Measurements from ENCODE around the gene TIGD7. TPM values are rescaled to one million over a fixed set of nuclear protein-coding genes. Genes with fewer than 3 reads are reported as not detected.
A peak's percentile ranks its signal among the peaks of the same experiment; 100 is the strongest.

Gene TIGD7
- total RNA-seq, 4 donors from 2014 or later: 6.1 to 8.3 (median 6.6) TPM

DNA sequence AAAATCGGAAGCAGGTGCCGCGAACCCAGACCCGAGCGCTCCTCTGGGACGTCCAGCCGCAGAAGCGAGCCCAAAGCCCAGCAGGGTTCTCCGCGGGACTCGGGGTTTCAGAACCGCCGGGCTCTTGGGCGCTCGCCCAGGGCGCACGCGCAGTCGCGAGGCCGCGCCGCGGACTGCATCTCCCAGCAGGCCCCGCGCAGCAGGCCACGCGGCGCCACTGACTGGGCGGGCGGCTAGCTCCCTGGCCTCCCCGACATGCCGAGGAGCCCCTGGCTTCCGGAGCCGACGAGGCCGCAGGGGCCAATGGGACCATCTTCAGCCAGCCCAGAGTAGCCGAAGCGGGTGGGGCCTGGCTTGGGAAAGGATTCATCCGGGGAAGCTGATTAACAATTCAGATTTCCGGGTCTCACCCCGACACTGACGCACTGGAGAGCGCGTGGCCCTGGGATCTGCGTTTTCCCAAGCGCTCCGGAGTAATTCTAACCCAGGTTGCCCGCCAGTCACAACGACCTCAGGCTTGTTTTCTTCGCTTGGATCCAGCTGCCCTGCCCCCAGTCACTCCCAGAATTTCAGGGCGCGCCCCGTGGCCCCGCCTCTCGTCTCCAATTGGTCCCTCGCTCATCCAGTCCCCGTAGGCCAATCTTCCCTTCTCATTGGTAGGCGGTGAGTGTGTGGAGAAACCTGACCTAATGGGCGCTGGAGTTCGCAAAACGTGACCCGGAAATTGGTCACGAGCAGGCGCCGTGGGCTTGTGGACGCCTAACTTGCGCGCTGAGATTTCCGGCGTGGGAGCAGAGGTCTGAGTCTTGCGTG is 22.3 kb downstream of the TIGD7 start, which contains the start of gene ZNF263:
TSS of gene ZNF263 (plus strand) at position 762 of the 813 bp plus-strand sequence. CDS start 328 bp downstream, outside the sequence.
- peak within 1 kb of the TSS; percentile 95 to 100 (median 99) for H3K27ac ChIP-seq
- peak within 1 kb of the TSS; percentile 83 to 96 (median 90) for H3K4me3 ChIP-seq
- 0 to 1% methylated on average over 37 to 63 of the region's 72 CpGs for WGBS, 2 donors
- no peaks in the 10 kb centered on the region for H3K27me3 ChIP-seq
- H3K36me3 ChIP-seq: peaks cover 7 to 35% (median 10%) of the 10 kb centered on the region in 3 donors
- peak; percentile 56 to 93 for TF ChIP-seq EP300 (IDR thresholded peaks at IDR 0.05)
- TF ChIP-seq POLR2A (IDR thresholded peaks at IDR 0.05): peak; percentile 30 to 76
- TF ChIP-seq, protein P1, sequence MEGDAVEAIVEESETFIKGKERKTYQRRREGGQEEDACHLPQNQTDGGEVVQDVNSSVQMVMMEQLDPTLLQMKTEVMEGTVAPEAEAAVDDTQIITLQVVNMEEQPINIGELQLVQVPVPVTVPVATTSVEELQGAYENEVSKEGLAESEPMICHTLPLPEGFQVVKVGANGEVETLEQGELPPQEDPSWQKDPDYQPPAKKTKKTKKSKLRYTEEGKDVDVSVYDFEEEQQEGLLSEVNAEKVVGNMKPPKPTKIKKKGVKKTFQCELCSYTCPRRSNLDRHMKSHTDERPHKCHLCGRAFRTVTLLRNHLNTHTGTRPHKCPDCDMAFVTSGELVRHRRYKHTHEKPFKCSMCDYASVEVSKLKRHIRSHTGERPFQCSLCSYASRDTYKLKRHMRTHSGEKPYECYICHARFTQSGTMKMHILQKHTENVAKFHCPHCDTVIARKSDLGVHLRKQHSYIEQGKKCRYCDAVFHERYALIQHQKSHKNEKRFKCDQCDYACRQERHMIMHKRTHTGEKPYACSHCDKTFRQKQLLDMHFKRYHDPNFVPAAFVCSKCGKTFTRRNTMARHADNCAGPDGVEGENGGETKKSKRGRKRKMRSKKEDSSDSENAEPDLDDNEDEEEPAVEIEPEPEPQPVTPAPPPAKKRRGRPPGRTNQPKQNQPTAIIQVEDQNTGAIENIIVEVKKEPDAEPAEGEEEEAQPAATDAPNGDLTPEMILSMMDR (IDR thresholded peaks at IDR 0.05): peak in 1 of 5 experiments; percentile 35
- H3K9me3 ChIP-seq: peaks cover 0 to 30% (median 3%) of the 10 kb centered on the region in 4 donors
- DNase-seq (ENCODE audit: low spot score in 2 of 2): peak; percentile 93 to 94
- peaks cover 0 to 29% (median 10%) of the 10 kb centered on the region in 4 donors for H3K4me1 ChIP-seq

DNA sequence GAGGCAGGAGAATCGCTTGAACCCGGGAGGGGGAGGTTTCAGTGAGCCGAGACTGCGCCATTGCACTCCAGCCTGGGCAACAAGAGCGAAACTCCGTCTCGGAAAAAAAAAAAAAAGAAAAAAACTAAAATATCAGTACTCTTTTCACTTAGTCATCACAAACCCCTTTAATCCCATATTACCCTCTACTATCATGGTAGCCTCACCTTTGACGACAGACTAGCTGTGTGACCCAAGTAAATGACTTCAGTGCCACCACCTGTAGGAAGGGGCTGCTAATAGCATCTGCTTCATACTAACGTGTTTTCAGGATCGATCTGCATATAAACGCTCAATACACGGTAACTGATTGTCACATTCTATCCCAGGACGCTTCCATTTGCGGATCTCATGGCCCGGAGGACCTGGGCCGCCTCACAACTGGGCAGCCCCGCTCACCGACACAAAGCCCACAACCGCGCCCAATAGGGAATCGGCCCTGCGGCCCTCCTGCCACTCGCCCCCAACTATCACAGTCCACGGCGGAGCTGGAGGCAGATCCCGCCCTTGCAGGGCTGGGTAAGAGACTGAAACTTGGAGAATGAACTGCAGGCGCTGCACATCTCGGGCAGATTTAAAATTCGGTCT is 23.0 kb downstream of the TIGD7 start:
- peak overlapping the region; percentile 95 to 100 (median 99) for H3K27ac ChIP-seq
- peaks cover 0 to 23% (median 0%) of the 10 kb centered on the region in 4 donors for H3K9me3 ChIP-seq
- H3K4me3 ChIP-seq: peak overlapping the region; percentile 64 to 96 (median 89)
- no peak for TF ChIP-seq EP300 (IDR thresholded peaks at IDR 0.05)
- no peak for TF ChIP-seq POLR2A (IDR thresholded peaks at IDR 0.05)
- TF ChIP-seq, protein P1 (IDR thresholded peaks at IDR 0.05): no peak
- DNase-seq (ENCODE audit: low spot score in 2 of 2): no peak
- no peaks in the 10 kb centered on the region for H3K27me3 ChIP-seq
- 17 to 20% methylated on average over 22 to 29 of the region's 29 CpGs for WGBS, 2 donors
- H3K4me1 ChIP-seq: peaks cover 0 to 29% (median 10%) of the 10 kb centered on the region in 4 donors
- H3K36me3 ChIP-seq: peaks cover 7 to 28% (median 10%) of the 10 kb centered on the region in 3 donors

DNA sequence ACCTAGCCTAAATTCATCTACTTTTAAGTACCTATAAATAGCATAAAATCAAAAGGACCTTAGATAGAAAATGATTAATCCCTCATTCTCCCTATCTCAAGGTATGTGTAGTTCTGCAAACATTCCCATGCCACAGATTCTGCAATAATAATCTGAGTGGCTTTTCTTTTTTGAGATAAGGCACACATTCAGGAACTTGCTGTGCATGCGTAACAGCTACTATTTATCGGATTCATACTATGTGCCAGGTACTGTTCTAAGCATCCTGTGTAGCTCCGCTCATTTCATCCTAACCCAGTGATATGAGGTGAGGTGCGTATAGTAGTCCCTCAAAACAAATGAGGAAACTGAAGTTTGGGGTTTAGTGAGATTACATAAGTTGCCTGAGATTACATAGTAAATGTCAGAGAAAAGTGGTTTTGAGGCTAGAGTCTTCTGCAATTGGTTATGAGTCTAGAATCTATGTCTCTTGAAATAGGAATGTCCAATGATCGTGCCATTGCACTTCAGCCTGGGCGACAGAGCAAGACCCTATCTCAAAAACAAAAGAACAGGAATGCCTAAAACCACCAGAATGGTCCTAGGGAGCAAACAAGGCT is 23.9 kb downstream of the TIGD7 start:
- no peak for DNase-seq (ENCODE audit: low spot score in 2 of 2)
- Histone ChIP-seq H3K9me3 (peaks cover 0 to 18% (median 0%) of the 10 kb centered on the region in 4 donors), H3K4me3 (no peak overlapping the region), H3K27me3 (no peaks in the 10 kb centered on the region), H3K4me1 (peaks cover 0 to 29% (median 10%) of the 10 kb centered on the region in 4 donors), H3K36me3 (peaks cover 7 to 19% (median 8%) of the 10 kb centered on the region in 3 donors), H3K27ac (no peak overlapping the region)
- WGBS, 2 donors: 92 to 95% methylated on average over 6 of the region's 6 CpGs
- TF ChIP-seq, protein P1 (IDR thresholded peaks at IDR 0.05): no peak
- TF ChIP-seq POLR2A (IDR thresholded peaks at IDR 0.05) (no peak), EP300 (IDR thresholded peaks at IDR 0.05) (no peak)

DNA sequence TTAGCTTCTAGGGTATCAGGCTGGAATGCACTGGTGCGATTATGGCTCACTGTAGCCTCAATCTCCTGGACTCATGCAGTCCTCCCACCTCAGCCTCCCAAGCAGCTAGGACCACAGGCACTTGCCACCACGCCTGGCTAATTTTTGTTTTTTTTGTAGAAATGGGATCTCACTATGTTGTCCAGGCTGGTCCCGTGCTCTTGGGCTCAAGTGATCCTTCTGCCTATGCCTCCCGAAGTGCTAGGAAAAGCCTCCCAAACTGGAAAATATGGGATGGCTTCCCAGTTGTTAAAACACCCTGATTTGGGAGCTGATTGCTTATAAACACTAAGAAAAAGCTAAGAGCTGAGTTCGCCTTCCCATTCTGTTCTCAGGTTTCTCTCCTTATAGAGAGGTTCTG is 28.6 kb downstream of the TIGD7 start:
- Histone ChIP-seq H3K36me3 (no peaks in the 10 kb centered on the region), H3K27me3 (no peaks in the 10 kb centered on the region), H3K27ac (no peak overlapping the region), H3K4me3 (no peak overlapping the region), H3K4me1 (peaks cover 0 to 2% (median 0%) of the 10 kb centered on the region in 4 donors), H3K9me3 (peaks cover 0 to 26% (median 0%) of the 10 kb centered on the region in 4 donors)
- TF ChIP-seq, protein P1 (IDR thresholded peaks at IDR 0.05): no peak
- TF ChIP-seq POLR2A (IDR thresholded peaks at IDR 0.05): no peak
- DNase-seq (ENCODE audit: low spot score in 2 of 2): no peak
- 81 to 83% methylated on average over 5 of the region's 5 CpGs for WGBS, 2 donors

Measured in tibial nerve (tissue), 4 donors.